Aortic smooth muscle cell (primary cell): Measurements from ENCODE around the gene PBX3. TPM values are rescaled to one million over a fixed set of nuclear protein-coding genes. Genes with fewer than 3 reads are reported as not detected.

Experiments
- total RNA-seq: library from RNA; depleted of rRNA; stranded (reverse); fragments of >200 nt; gene quantifications from 2 replicates; pipeline ENCODE4 v1.2.3, GENCODE V29; 2014

PBX3 gene
- 18.0 and 27.2 TPM in 2 replicates for total RNA-seq

GRCh38 chr9:125747053-125747764, at the start of gene PBX3:
PBX3 (plus strand) TSS chr9:125747373.

DNA sequence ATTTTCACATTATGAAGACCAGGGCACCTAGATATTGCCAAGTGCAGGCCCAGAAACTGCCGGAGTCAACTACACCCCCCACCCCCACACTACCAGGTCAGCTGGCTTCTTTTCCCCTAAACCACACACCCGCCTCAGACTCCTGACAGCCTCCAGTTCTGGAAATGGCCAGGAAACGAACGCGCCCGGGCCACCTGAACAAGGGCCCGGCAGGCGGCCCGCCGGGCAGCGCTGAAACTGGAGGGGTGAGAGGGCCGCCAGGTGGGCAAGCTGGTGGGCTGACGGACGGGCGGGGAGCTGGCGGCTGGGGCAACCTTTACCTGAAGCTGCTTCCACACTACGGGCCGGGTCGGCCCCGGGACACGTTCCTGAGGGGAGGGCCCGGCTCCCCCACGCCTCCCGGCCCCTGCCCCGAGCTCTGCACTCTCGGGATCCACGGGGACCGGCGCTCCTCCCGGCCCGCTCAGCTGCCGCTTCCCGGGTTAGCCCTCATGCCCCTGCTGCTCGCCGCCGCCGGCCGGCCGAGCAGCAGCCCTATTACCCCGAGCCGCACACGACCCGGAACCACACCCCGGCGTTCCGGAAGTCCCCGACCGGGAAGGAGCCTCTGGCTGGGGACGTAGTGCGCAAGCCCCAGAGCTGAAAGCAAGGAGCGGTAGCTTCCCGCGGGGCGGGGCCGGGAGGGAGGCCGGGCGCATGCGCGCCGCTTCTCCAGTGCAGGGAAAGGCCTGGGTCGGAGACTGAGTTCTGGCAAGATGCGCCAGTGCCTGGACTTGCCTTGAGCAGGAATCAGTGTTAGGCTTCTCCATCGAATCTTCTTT, 40.3 kb upstream of the PBX3 start, which contains the start of gene MAPKAP1:
Gene MAPKAP1, minus strand, starts transcription at position 558 of the 821 bp plus-strand sequence. CDS start 34,634 bp downstream, outside the sequence.

Other genes starting within 250 kb of the PBX3 start
- 91.7 and 98.1 TPM in 2 replicates for gene MAPKAP1, start 40.2 kb upstream of the PBX3 start, total RNA-seq